Liver (tissue), 9 donors: ENCODE measurements around the gene LCTL. TPM values are rescaled to one million over a fixed set of nuclear protein-coding genes. Genes with fewer than 3 reads are reported as not detected.

Experiments used
- DNase-seq: peaks from one replicate; pipeline ENCODE4 v3.0.0-alpha.2; 2017; ENCODE audit warnings: low spot score
- H3K27ac ChIP-seq, 2 donors: one replicate each; pipeline ENCODE4 v1.7.0; 2013; ENCODE audit warnings: inconsistent platforms in 2 of 2, low read length in 2 of 2, control low read depth in 1 of 2, low read depth in 1 of 2, mild to moderate bottlenecking in 1 of 2
- H3K27me3 ChIP-seq, 4 donors: one replicate each; pipeline versions ENCODE4 v1.6.1 to v1.7.0; 2013; ENCODE audit warnings: low read length in 3 of 4, inconsistent platforms in 1 of 4, mild to moderate bottlenecking in 1 of 4, moderate library complexity in 1 of 4; ENCODE audit not compliant: control insufficient read depth in 4 of 4, insufficient read depth in 4 of 4
- H3K36me3 ChIP-seq, 4 donors: one replicate each; pipeline versions ENCODE4 v1.6.1 to v1.7.0; 2013; ENCODE audit warnings: low read length in 3 of 4, mild to moderate bottlenecking in 3 of 4, low read depth in 1 of 4, moderate library complexity in 1 of 4; ENCODE audit not compliant: control insufficient read depth in 4 of 4, insufficient read depth in 3 of 4
- H3K4me1 ChIP-seq, 4 donors: one replicate each; pipeline versions ENCODE4 v1.6.1 to v1.7.0; 2013; ENCODE audit warnings: low read length in 3 of 4, mild to moderate bottlenecking in 3 of 4, moderate library complexity in 1 of 4; ENCODE audit not compliant: control insufficient read depth in 4 of 4, insufficient read depth in 4 of 4
- H3K4me3 ChIP-seq, 3 donors: one replicate each; pipeline versions ENCODE4 v1.6.1 to v1.7.0; 2013; ENCODE audit warnings: low read length in 3 of 3, control low read depth in 1 of 3, low read depth in 1 of 3, mild to moderate bottlenecking in 1 of 3
- H3K9ac ChIP-seq, 2 donors: one replicate each; pipeline ENCODE4 v1.7.0; 2013; ENCODE audit warnings: low read length in 2 of 2, mild to moderate bottlenecking in 2 of 2, moderate library complexity in 2 of 2, control low read depth in 1 of 2, low read depth in 1 of 2
- H3K9me3 ChIP-seq, 4 donors: one replicate each; pipeline versions ENCODE4 v1.6.1 to v1.7.0; 2013; ENCODE audit warnings: low read length in 3 of 4; ENCODE audit not compliant: control insufficient read depth in 4 of 4
- EGR1 ChIP-seq, 2 donors: IDR thresholded peaks; 2 replicates each; pipeline ENCODE4 v1.6.1; 2016 to 2018; ENCODE audit warnings: antibody characterized with exemption in 2 of 2, low read depth in 2 of 2
- FOXA1 ChIP-seq: IDR thresholded peaks from 2 replicates; pipeline ENCODE4 v1.6.1; 2016; ENCODE audit warnings: antibody characterized with exemption
- FOXA2 ChIP-seq: IDR thresholded peaks from 2 replicates; pipeline ENCODE4 v1.6.1; 2016; ENCODE audit warnings: antibody characterized with exemption
- HNF4A ChIP-seq, 2 donors: conservative IDR thresholded peaks; 2 replicates each; pipeline ENCODE4 v1.6.1; 2016; ENCODE audit warnings: antibody characterized with exemption in 2 of 2, mild to moderate bottlenecking in 2 of 2
- HNF4G ChIP-seq: IDR thresholded peaks from 2 replicates; pipeline ENCODE4 v1.6.1; 2016; ENCODE audit warnings: antibody characterized with exemption
- JUND ChIP-seq, 2 donors: IDR thresholded peaks; 2 replicates each; pipeline ENCODE4 v1.6.1; 2016; ENCODE audit warnings: antibody characterized with exemption in 2 of 2
- NR2F2 ChIP-seq: IDR thresholded peaks from 2 replicates; pipeline ENCODE4 v1.6.1; 2016; ENCODE audit warnings: antibody characterized with exemption
- RAD21 ChIP-seq, 2 donors: IDR thresholded peaks; 2 replicates each; pipeline ENCODE4 v1.6.1; 2016; ENCODE audit warnings: antibody characterized with exemption in 2 of 2, mild to moderate bottlenecking in 2 of 2
- RXRA ChIP-seq, 2 donors: IDR thresholded peaks; 2 replicates each; pipeline ENCODE4 v1.6.1; 2017 to 2018; ENCODE audit warnings: antibody characterized with exemption in 2 of 2, mild to moderate bottlenecking in 1 of 2
- SP1 ChIP-seq: IDR thresholded peaks from 2 replicates; pipeline ENCODE4 v1.6.1; 2018; ENCODE audit warnings: antibody characterized with exemption, mild to moderate bottlenecking
- TAF1 ChIP-seq: conservative IDR thresholded peaks from 2 replicates; pipeline ENCODE4 v1.6.1; 2016; ENCODE audit warnings: antibody characterized with exemption, mild to moderate bottlenecking
- YY1 ChIP-seq: IDR thresholded peaks from 2 replicates; pipeline ENCODE4 v1.6.1; 2016; ENCODE audit warnings: antibody characterized with exemption, mild to moderate bottlenecking
- WGBS: extraction: QIAGEN DNeasy Blood & Tissue Kit; methylation state at CpG from one replicate; pipeline ENCODE4 v1.1.7; 2013; 5-methylcytosine and 5-hydroxymethylcytosine counted together
- polyA plus RNA-seq, 2 donors: library from polyadenylated mRNA; stranded (reverse) in 1 of 2; unstranded in 1 of 2; fragments of 200-250 nt in 1 of 2; fragments of >200 nt in 1 of 2; fragmentation: Nextera tagmentation in 1 of 2; extraction: Ambion mirVana in 1 of 2; gene quantifications; one replicate each; pipeline versions ENCODE4 v1.2.1 to v1.2.3, GENCODE V29; 2013 to 2015
- total RNA-seq, 2 donors: library from RNA; depleted of rRNA; stranded (reverse); fragments of >200 nt; gene quantifications; one replicate each; pipeline ENCODE4 v1.2.3, GENCODE V29; 2014
- TF ChIP-seq, protein P1 (sequence below): IDR thresholded peaks from 2 replicates; pipeline ENCODE4 v1.6.1; 2016; ENCODE audit warnings: antibody characterized with exemption, mild to moderate bottlenecking
- TF ChIP-seq, protein P2 (sequence below): IDR thresholded peaks from 2 replicates; pipeline ENCODE4 v1.6.1; 2016; ENCODE audit warnings: antibody characterized with exemption
- TF ChIP-seq, protein P3 (sequence below): fragments of 150-350 bp; IDR thresholded peaks from 2 replicates; pipeline ENCODE4 v1.5.1; 2017; ENCODE audit warnings: improper control_type of control experiment, low read depth, low read length; ENCODE audit not compliant: missing input control
- TF ChIP-seq, protein P4 (sequence below): IDR thresholded peaks from 2 replicates; pipeline ENCODE4 v1.6.1; 2016; ENCODE audit warnings: antibody characterized with exemption
- donor health status: healthy.
- donor health status: healthy.
- donor health status: healthy.
- donor health status: healthy.
- donor health status: healthy.

Gene LCTL
- total and polyA plus RNA-seq, 4 donors = 0.13 TPM; not detected in 3

DNA sequence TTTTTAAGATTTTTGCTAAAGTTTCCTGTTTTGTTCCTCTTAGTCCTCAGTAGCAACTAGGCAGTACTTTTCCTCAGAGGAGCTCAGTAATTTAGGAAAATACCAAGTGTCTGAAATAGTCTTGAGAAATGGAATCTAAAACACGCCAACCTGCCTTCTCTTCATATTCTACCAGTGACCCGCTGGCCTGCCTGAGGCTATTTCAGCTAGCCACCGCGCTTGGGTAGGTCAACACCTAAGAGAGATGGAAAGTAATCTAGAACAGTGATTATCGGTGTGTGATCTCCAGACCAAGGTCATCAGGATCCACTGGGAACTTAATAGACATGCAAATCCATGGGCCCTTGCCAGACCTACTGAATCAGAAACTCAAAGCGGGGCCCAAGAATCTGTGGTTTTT, 7.5 kb downstream of the LCTL start:
- no peak overlapping the region for H3K27ac ChIP-seq
- H3K9me3 ChIP-seq = no peaks in the 10 kb centered on the region
- TF ChIP-seq, protein P1, sequence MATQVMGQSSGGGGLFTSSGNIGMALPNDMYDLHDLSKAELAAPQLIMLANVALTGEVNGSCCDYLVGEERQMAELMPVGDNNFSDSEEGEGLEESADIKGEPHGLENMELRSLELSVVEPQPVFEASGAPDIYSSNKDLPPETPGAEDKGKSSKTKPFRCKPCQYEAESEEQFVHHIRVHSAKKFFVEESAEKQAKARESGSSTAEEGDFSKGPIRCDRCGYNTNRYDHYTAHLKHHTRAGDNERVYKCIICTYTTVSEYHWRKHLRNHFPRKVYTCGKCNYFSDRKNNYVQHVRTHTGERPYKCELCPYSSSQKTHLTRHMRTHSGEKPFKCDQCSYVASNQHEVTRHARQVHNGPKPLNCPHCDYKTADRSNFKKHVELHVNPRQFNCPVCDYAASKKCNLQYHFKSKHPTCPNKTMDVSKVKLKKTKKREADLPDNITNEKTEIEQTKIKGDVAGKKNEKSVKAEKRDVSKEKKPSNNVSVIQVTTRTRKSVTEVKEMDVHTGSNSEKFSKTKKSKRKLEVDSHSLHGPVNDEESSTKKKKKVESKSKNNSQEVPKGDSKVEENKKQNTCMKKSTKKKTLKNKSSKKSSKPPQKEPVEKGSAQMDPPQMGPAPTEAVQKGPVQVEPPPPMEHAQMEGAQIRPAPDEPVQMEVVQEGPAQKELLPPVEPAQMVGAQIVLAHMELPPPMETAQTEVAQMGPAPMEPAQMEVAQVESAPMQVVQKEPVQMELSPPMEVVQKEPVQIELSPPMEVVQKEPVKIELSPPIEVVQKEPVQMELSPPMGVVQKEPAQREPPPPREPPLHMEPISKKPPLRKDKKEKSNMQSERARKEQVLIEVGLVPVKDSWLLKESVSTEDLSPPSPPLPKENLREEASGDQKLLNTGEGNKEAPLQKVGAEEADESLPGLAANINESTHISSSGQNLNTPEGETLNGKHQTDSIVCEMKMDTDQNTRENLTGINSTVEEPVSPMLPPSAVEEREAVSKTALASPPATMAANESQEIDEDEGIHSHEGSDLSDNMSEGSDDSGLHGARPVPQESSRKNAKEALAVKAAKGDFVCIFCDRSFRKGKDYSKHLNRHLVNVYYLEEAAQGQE = no peak
- TF ChIP-seq EGR1 (IDR thresholded peaks at IDR 0.05; ENCODE audit: low read depth in 2 of 2) (no peak), HNF4G (no peak), JUND (IDR thresholded peaks at IDR 0.05) (no peak), RXRA (IDR thresholded peaks at IDR 0.05) (no peak), RAD21 (IDR thresholded peaks at IDR 0.05) (no peak), YY1 (no peak), TAF1 (no peak), FOXA1 (no peak), HNF4A (conservative IDR thresholded peaks at IDR 0.05) (no peak), NR2F2 (no peak), SP1 (no peak)
- TF ChIP-seq, protein P2, sequence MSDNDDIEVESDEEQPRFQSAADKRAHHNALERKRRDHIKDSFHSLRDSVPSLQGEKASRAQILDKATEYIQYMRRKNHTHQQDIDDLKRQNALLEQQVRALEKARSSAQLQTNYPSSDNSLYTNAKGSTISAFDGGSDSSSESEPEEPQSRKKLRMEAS = no peak
- TF ChIP-seq, protein P3, sequence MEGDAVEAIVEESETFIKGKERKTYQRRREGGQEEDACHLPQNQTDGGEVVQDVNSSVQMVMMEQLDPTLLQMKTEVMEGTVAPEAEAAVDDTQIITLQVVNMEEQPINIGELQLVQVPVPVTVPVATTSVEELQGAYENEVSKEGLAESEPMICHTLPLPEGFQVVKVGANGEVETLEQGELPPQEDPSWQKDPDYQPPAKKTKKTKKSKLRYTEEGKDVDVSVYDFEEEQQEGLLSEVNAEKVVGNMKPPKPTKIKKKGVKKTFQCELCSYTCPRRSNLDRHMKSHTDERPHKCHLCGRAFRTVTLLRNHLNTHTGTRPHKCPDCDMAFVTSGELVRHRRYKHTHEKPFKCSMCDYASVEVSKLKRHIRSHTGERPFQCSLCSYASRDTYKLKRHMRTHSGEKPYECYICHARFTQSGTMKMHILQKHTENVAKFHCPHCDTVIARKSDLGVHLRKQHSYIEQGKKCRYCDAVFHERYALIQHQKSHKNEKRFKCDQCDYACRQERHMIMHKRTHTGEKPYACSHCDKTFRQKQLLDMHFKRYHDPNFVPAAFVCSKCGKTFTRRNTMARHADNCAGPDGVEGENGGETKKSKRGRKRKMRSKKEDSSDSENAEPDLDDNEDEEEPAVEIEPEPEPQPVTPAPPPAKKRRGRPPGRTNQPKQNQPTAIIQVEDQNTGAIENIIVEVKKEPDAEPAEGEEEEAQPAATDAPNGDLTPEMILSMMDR = no peak
- TF ChIP-seq, protein P4, sequence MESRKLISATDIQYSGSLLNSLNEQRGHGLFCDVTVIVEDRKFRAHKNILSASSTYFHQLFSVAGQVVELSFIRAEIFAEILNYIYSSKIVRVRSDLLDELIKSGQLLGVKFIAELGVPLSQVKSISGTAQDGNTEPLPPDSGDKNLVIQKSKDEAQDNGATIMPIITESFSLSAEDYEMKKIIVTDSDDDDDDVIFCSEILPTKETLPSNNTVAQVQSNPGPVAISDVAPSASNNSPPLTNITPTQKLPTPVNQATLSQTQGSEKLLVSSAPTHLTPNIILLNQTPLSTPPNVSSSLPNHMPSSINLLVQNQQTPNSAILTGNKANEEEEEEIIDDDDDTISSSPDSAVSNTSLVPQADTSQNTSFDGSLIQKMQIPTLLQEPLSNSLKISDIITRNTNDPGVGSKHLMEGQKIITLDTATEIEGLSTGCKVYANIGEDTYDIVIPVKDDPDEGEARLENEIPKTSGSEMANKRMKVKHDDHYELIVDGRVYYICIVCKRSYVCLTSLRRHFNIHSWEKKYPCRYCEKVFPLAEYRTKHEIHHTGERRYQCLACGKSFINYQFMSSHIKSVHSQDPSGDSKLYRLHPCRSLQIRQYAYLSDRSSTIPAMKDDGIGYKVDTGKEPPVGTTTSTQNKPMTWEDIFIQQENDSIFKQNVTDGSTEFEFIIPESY = no peak
- H3K36me3 ChIP-seq = no peaks in the 10 kb centered on the region
- no peaks in the 10 kb centered on the region for H3K4me1 ChIP-seq
- H3K27me3 ChIP-seq = no peaks in the 10 kb centered on the region
- no peak overlapping the region for H3K9ac ChIP-seq
- WGBS = 97% methylated on average over 6 of the region's 6 CpGs
- no peak for DNase-seq
- H3K4me3 ChIP-seq = no peak overlapping the region

DNA sequence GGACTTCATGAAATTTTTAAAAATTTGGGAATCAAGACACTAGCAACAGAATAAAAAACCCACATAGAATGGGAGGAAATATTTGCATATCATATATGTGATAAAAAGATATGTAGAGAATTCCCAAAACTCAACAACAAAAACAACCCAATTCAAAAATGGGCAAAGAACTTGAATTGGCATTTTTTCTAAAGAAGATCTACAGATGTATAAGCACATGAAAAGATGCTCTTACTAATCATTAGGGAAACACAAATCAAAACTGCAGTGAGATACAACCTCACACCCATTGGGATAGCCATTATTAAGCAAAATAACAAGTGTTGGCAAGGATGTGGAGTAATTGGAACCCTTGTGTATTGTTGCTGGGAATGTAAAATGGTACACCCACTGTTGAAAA, 10.1 kb downstream of the LCTL start:
- no peak overlapping the region for H3K9ac ChIP-seq
- H3K27me3 ChIP-seq = no peaks in the 10 kb centered on the region
- no peaks in the 10 kb centered on the region for H3K36me3 ChIP-seq
- DNase-seq = no peak
- no peak overlapping the region for H3K4me3 ChIP-seq
- H3K9me3 ChIP-seq = no peaks in the 10 kb centered on the region
- no peaks in the 10 kb centered on the region for H3K4me1 ChIP-seq
- no peak overlapping the region for H3K27ac ChIP-seq
- no peak for TF ChIP-seq RAD21 (IDR thresholded peaks at IDR 0.05)
- TF ChIP-seq HNF4G = no peak
- TF ChIP-seq, protein P1 = no peak
- no peak for TF ChIP-seq FOXA2
- no peak for TF ChIP-seq NR2F2
- TF ChIP-seq, protein P3 = no peak
- TF ChIP-seq, protein P4 = no peak
- TF ChIP-seq EGR1 (IDR thresholded peaks at IDR 0.05; ENCODE audit: low read depth in 2 of 2) = no peak
- TF ChIP-seq, protein P2 = no peak
- TF ChIP-seq HNF4A (conservative IDR thresholded peaks at IDR 0.05) = no peak
- no peak for TF ChIP-seq JUND (IDR thresholded peaks at IDR 0.05)
